Measurements from ENCODE around the gene PTX4. TPM values are rescaled to one million over a fixed set of nuclear protein-coding genes. Genes with fewer than 3 reads are reported as not detected.
A peak's percentile ranks its signal among the peaks of the same experiment; 100 is the strongest.
"Not testable (repeated sequence)": the region's sequence is repeated elsewhere in the genome, so short reads cannot be mapped to it uniquely, and the experiment has no call there.

The PTX4 gene
- total RNA-seq, 2 experiments from 2014 or later, result not detected

- DNase-seq, result no peak
- H3K27me3 Mint-ChIP-seq, result no peaks in the 10 kb centered on the region
- H3K9me3 Mint-ChIP-seq, result no peaks in the 10 kb centered on the region
- peak overlapping the region; percentile 99 for H3K27ac Mint-ChIP-seq
- H3K36me3 Mint-ChIP-seq (ENCODE audit: low read depth), result peaks cover 2% of the 10 kb centered on the region
- peaks cover 12% of the 10 kb centered on the region for H3K4me1 Mint-ChIP-seq
- H3K4me3 Mint-ChIP-seq, result peak overlapping the region; percentile 93
- CTCF ChIA-PET, result interaction anchor here (1.6 kb wide), 1 partner anchor 212 kb away, joined by 5 read pairs; the partner anchor contains the start of gene MAPK8IP3
- POLR2A ChIA-PET, result no interaction called here
Observed at GRCh38 chr16:1493746-1494094, 5.0 kb upstream of the PTX4 start.

- Mint-ChIP-seq H3K4me3 (peak within 1 kb of the TSS; percentile 93), H3K27me3 (no peaks in the 10 kb centered on the region), H3K4me1 (peaks cover 12% of the 10 kb centered on the region), H3K27ac (peak within 1 kb of the TSS; percentile 99), H3K36me3 (ENCODE audit: low read depth) (peaks cover under 1% of the 10 kb centered on the region), H3K9me3 (no peaks in the 10 kb centered on the region)
- ChIA-PET POLR2A (interaction anchor here (0.6 kb wide), 1 partner anchor 184 kb away, joined by 4 read pairs; no protein-coding TSS in a partner anchor), CTCF (interaction anchor here (1.6 to 1.9 kb wide), 2 partner anchors 12 to 213 kb away, joined by 4 to 5 read pairs; partner anchors contain the start of gene MAPK8IP3)
- peak; percentile 87 for DNase-seq
Observed at GRCh38 chr16:1492923-1493745, 4.4 kb upstream of the PTX4 start, which contains the start of gene TELO2. Gene TELO2, plus strand, starts transcription at chr16:1493360. Its CDS starts 922 bp downstream, at chr16:1494282.

- no peaks in the 10 kb centered on the region for H3K27me3 Mint-ChIP-seq
- ChIA-PET CTCF (interaction anchor here (1.6 to 1.9 kb wide), 2 partner anchors 11 to 214 kb away, joined by 4 to 5 read pairs; partner anchors contain the start of gene MAPK8IP3), POLR2A (no interaction called here)
- peaks cover 12% of the 10 kb centered on the region for H3K4me1 Mint-ChIP-seq
- H3K27ac Mint-ChIP-seq, result peak overlapping the region; percentile 99
- H3K36me3 Mint-ChIP-seq (ENCODE audit: low read depth), result no peaks in the 10 kb centered on the region
- peak overlapping the region; percentile 93 for H3K4me3 Mint-ChIP-seq
- DNase-seq, result no peak
- H3K9me3 Mint-ChIP-seq, result no peaks in the 10 kb centered on the region
Observed at GRCh38 chr16:1492082-1492922, 3.6 kb upstream of the PTX4 start.

- ChIA-PET CTCF (no interaction called here), POLR2A (no interaction called here)
- no peaks in the 10 kb centered on the region for H3K36me3 Mint-ChIP-seq (ENCODE audit: low read depth)
- DNase-seq, result no peak
- H3K4me3 Mint-ChIP-seq, result no peak overlapping the region
- H3K4me1 Mint-ChIP-seq, result peaks cover 12% of the 10 kb centered on the region
- H3K9me3 Mint-ChIP-seq, result no peaks in the 10 kb centered on the region
- H3K27me3 Mint-ChIP-seq, result no peaks in the 10 kb centered on the region
- H3K27ac Mint-ChIP-seq, result no peak overlapping the region
Observed at GRCh38 chr16:1491327-1491726, 2.6 kb upstream of the PTX4 start.

GRCh38 chr16:1489077-1489476, 333 bp upstream of the PTX4 start:
- POLR2A ChIA-PET, result no interaction called here
- H3K27me3 Mint-ChIP-seq, result no peaks in the 10 kb centered on the region
- H3K27ac Mint-ChIP-seq, result no peak overlapping the region
- H3K9me3 Mint-ChIP-seq, result no peaks in the 10 kb centered on the region
- H3K4me3 Mint-ChIP-seq, result no peak overlapping the region
- CTCF ChIA-PET, result no interaction called here
- DNase-seq, result no peak
- H3K4me1 Mint-ChIP-seq, result peaks cover 12% of the 10 kb centered on the region
- H3K36me3 Mint-ChIP-seq (ENCODE audit: low read depth), result no peaks in the 10 kb centered on the region

GRCh38 chr16:1488054-1488601, 616 bp downstream of the PTX4 start:
- Mint-ChIP-seq H3K4me1 (peaks cover 10% of the 10 kb centered on the region), H3K27ac (no peak overlapping the region), H3K9me3 (no peaks in the 10 kb centered on the region), H3K36me3 (ENCODE audit: low read depth) (no peaks in the 10 kb centered on the region), H3K27me3 (no peaks in the 10 kb centered on the region), H3K4me3 (no peak overlapping the region)
- CTCF ChIA-PET, result interaction anchor here (1.2 kb wide), 2 partner anchors 14 to 18 kb away, joined by 3 to 4 read pairs; no protein-coding TSS in a partner anchor
- no peak for DNase-seq
- POLR2A ChIA-PET, result no interaction called here

GRCh38 chr16:1487395-1488053, 1.2 kb downstream of the PTX4 start:
- ChIA-PET POLR2A (no interaction called here), CTCF (interaction anchor here (1.0 to 1.2 kb wide), 3 partner anchors 12 to 17 kb away, joined by 3 to 4 read pairs (median 3); no protein-coding TSS in a partner anchor)
- no peak for DNase-seq
- Mint-ChIP-seq H3K36me3 (ENCODE audit: low read depth) (no peaks in the 10 kb centered on the region), H3K27ac (no peak overlapping the region), H3K27me3 (no peaks in the 10 kb centered on the region), H3K4me1 (peaks cover 6% of the 10 kb centered on the region), H3K9me3 (no peaks in the 10 kb centered on the region), H3K4me3 (no peak overlapping the region)

- ChIA-PET CTCF (interaction anchor here (1.0 to 1.2 kb wide), 2 partner anchors 11 to 15 kb away, joined by 3 read pairs; no protein-coding TSS in a partner anchor), POLR2A (no interaction called here)
- Mint-ChIP-seq H3K4me3 (no peak overlapping the region), H3K9me3 (no peaks in the 10 kb centered on the region), H3K36me3 (ENCODE audit: low read depth) (no peaks in the 10 kb centered on the region), H3K27ac (no peak overlapping the region), H3K27me3 (no peaks in the 10 kb centered on the region), H3K4me1 (no peaks in the 10 kb centered on the region)
- DNase-seq, result no peak
Observed at GRCh38 chr16:1486551-1487390, 2.0 kb downstream of the PTX4 start.

GRCh38 chr16:1485847-1486496, 2.8 kb downstream of the PTX4 start:
- ChIA-PET POLR2A (no interaction called here), CTCF (no interaction called here)
- Mint-ChIP-seq H3K36me3 (ENCODE audit: low read depth) (no peaks in the 10 kb centered on the region), H3K27me3 (no peaks in the 10 kb centered on the region), H3K27ac (no peak overlapping the region), H3K4me1 (no peaks in the 10 kb centered on the region), H3K4me3 (no peak overlapping the region), H3K9me3 (no peaks in the 10 kb centered on the region)
- DNase-seq, result no peak

GRCh38 chr16:1481906-1482835, 6.6 kb downstream of the PTX4 start:
- Mint-ChIP-seq H3K9me3 (no peaks in the 10 kb centered on the region), H3K4me1 (no peaks in the 10 kb centered on the region), H3K36me3 (ENCODE audit: low read depth) (no peaks in the 10 kb centered on the region), H3K4me3 (no peak overlapping the region), H3K27me3 (no peaks in the 10 kb centered on the region), H3K27ac (no peak overlapping the region)
- DNase-seq, result no peak
- ChIA-PET CTCF (interaction anchor here (0.5 to 1.4 kb wide), 2 partner anchors 10 to 387 kb away, joined by 3 to 4 read pairs; partner anchors contain the start of gene TELO2), POLR2A (no interaction called here)

GRCh38 chr16:1478937-1479336, 9.8 kb downstream of the PTX4 start:
- H3K4me3 Mint-ChIP-seq; DNase-seq; H3K9me3 Mint-ChIP-seq; POLR2A ChIA-PET; H3K36me3 Mint-ChIP-seq (ENCODE audit: low read depth); H3K27me3 Mint-ChIP-seq; CTCF ChIA-PET; H3K27ac Mint-ChIP-seq; H3K4me1 Mint-ChIP-seq: not testable (repeated sequence)
